Osteoblast (primary cell): Measurements from ENCODE around the gene CLIP4. TPM values are rescaled to one million over a fixed set of nuclear protein-coding genes. Genes with fewer than 3 reads are reported as not detected.

ENCODE experiments used
- DNase-seq: peaks from one replicate; pipeline ENCODE4 v3.0.0; 2011; ENCODE audit warnings: low spot score, mixed read lengths; ENCODE audit not compliant: insufficient read length; ENCODE audit errors: missing footprints
- H2AFZ ChIP-seq: 2 replicates; pipeline ENCODE4 v1.6.0; 2011; ENCODE audit warnings: mild to moderate bottlenecking, low read length
- H3K27ac ChIP-seq: 2 replicates; pipeline ENCODE4 v1.5.1; 2011; ENCODE audit warnings: mild to moderate bottlenecking, low read depth, low read length, moderate library complexity
- H3K27me3 ChIP-seq: 2 replicates; pipeline ENCODE4 v1.6.0; 2012; ENCODE audit warnings: mild to moderate bottlenecking, control low read depth, inconsistent platforms, low read length, moderate library complexity; ENCODE audit not compliant: insufficient read depth
- H3K36me3 ChIP-seq: 2 replicates; pipeline ENCODE4 v1.5.1; 2011; ENCODE audit warnings: mild to moderate bottlenecking, low read length, control low read depth, moderate library complexity; ENCODE audit not compliant: insufficient read depth
- H3K4me1 ChIP-seq: 2 replicates; pipeline ENCODE4 v1.5.1; 2011; ENCODE audit warnings: mild to moderate bottlenecking, low read length, control low read depth, moderate library complexity; ENCODE audit not compliant: insufficient read depth
- H3K4me2 ChIP-seq: 2 replicates; pipeline ENCODE4 v1.6.0; 2011; ENCODE audit warnings: mild to moderate bottlenecking, low read length; ENCODE audit not compliant: insufficient read depth
- H3K4me3 ChIP-seq: fragments of 200-600 bp; sonication (generic); 3 replicates; pipeline ENCODE4 v1.5.1; 2012; ENCODE audit warnings: mild to moderate bottlenecking, low read length, inconsistent platforms; ENCODE audit not compliant: insufficient read depth
- H3K79me2 ChIP-seq: 2 replicates; pipeline ENCODE4 v1.6.0; 2012; ENCODE audit warnings: mild to moderate bottlenecking, low read length, control low read depth, inconsistent platforms; ENCODE audit not compliant: insufficient read depth
- H3K9me3 ChIP-seq: 2 replicates; pipeline ENCODE4 v1.5.1; 2011; ENCODE audit warnings: low read depth, low read length, control low read depth
- H4K20me1 ChIP-seq: 2 replicates; pipeline ENCODE4 v1.6.0; 2012; ENCODE audit warnings: mild to moderate bottlenecking, low read length, control low read depth; ENCODE audit not compliant: insufficient read depth
- CTCF ChIP-seq: IDR thresholded peaks from 2 replicates; pipeline ENCODE4 v1.5.1; 2011; ENCODE audit warnings: mild to moderate bottlenecking, low read depth, low read length, moderate library complexity; ENCODE audit errors: extremely low read depth
- total RNA-seq: library from RNA; depleted of rRNA; stranded (reverse); fragments of >200 nt; gene quantifications from 2 replicates; pipeline ENCODE4 v1.2.3, GENCODE V29; 2012

CLIP4 gene
- total RNA-seq, 1 donor, result 124 TPM

GRCh38 chr2:29232041-29232440, 116.8 kb downstream of the CLIP4 start:
- Histone ChIP-seq H3K27ac (no peak overlapping the region), H2AFZ (no peak overlapping the region), H3K27me3 (peaks cover 44% of the 10 kb centered on the region), H4K20me1 (no peaks in the 10 kb centered on the region), H3K4me3 (no peak overlapping the region), H3K79me2 (no peaks in the 10 kb centered on the region), H3K9me3 (no peaks in the 10 kb centered on the region), H3K4me2 (no peak overlapping the region), H3K4me1 (no peaks in the 10 kb centered on the region), H3K36me3 (no peaks in the 10 kb centered on the region)
- no peak for DNase-seq
- TF ChIP-seq CTCF, result no peak

DNA sequence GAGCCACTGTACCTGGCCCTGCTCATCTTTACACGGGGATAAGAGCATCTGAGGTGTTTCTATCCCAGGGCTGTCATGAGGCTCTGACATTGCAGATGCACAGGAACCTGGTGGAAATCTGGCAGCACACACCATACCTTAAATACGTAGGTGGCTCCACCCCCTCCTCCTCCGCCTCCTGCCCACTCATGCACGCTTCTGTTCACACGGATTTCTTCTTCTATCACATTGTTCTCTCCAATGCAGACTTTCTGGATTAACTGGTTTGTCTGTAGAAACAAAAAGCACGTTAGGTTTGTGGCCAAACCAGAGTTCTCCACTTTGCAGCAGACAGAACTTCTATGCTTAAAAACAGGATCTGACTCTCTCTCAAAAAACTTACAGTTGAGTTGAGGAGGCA, 118.2 kb downstream of the CLIP4 start:
- Histone ChIP-seq H3K4me1 (no peaks in the 10 kb centered on the region), H3K4me2 (no peak overlapping the region), H2AFZ (no peak overlapping the region), H3K36me3 (no peaks in the 10 kb centered on the region), H4K20me1 (no peaks in the 10 kb centered on the region), H3K27ac (no peak overlapping the region), H3K4me3 (no peak overlapping the region), H3K27me3 (peaks cover 39% of the 10 kb centered on the region), H3K79me2 (no peaks in the 10 kb centered on the region), H3K9me3 (no peaks in the 10 kb centered on the region)
- no peak for TF ChIP-seq CTCF
- no peak for DNase-seq

- H2AFZ ChIP-seq, result no peak overlapping the region
- H3K4me1 ChIP-seq, result no peaks in the 10 kb centered on the region
- no peak overlapping the region for H3K27ac ChIP-seq
- H3K4me2 ChIP-seq, result no peak overlapping the region
- DNase-seq, result no peak
- H3K36me3 ChIP-seq, result no peaks in the 10 kb centered on the region
- H3K9me3 ChIP-seq, result no peaks in the 10 kb centered on the region
- no peak for TF ChIP-seq CTCF
- H4K20me1 ChIP-seq, result no peaks in the 10 kb centered on the region
- H3K4me3 ChIP-seq, result no peak overlapping the region
- peaks cover 38% of the 10 kb centered on the region for H3K27me3 ChIP-seq
- no peaks in the 10 kb centered on the region for H3K79me2 ChIP-seq
These were observed 120.2 kb downstream of the CLIP4 start for GRCh38 chr2:29235411-29235810.

GRCh38 chr2:29236074-29236473, 120.9 kb downstream of the CLIP4 start:
- no peaks in the 10 kb centered on the region for H3K36me3 ChIP-seq

More at GRCh38 chr2:29236074-29236473, 120.9 kb downstream of the CLIP4 start:
- peaks cover 42% of the 10 kb centered on the region for H3K27me3 ChIP-seq
- H3K4me2 ChIP-seq, result no peak overlapping the region
- no peak for DNase-seq
- no peak overlapping the region for H2AFZ ChIP-seq
- no peaks in the 10 kb centered on the region for H3K4me1 ChIP-seq
- no peak overlapping the region for H3K27ac ChIP-seq
- H3K4me3 ChIP-seq, result no peak overlapping the region
- H4K20me1 ChIP-seq, result no peaks in the 10 kb centered on the region
- H3K79me2 ChIP-seq, result no peaks in the 10 kb centered on the region
- no peak for TF ChIP-seq CTCF
- H3K9me3 ChIP-seq, result no peaks in the 10 kb centered on the region
